Suprapubic skin (tissue), 4 donors: ENCODE data around the gene IGFBP5. TPM values are rescaled to one million over a fixed set of nuclear protein-coding genes. Genes with fewer than 3 reads are reported as not detected.

Source experiments
- DNase-seq, 2 donors: peaks; one replicate each; pipeline ENCODE4 v3.0.0-alpha.2; 2019; ENCODE audit warnings: low spot score in 2 of 2
- H3K27ac ChIP-seq: fragments of 200-600 bp; sonication (generic); one replicate; pipeline ENCODE4 v1.5.1; 2019
- H3K27me3 ChIP-seq: fragments of 200-600 bp; sonication (generic); one replicate; pipeline ENCODE4 v1.5.1; 2019
- H3K36me3 ChIP-seq: fragments of 200-600 bp; sonication (generic); one replicate; pipeline ENCODE4 v1.5.1; 2019
- H3K4me1 ChIP-seq: fragments of 200-600 bp; sonication (generic); one replicate; pipeline ENCODE4 v1.5.1; 2019
- H3K4me3 ChIP-seq: fragments of 200-600 bp; sonication (generic); one replicate; pipeline ENCODE4 v1.5.1; 2019; ENCODE audit warnings: mild to moderate bottlenecking
- H3K9me3 ChIP-seq: fragments of 200-600 bp; sonication (generic); one replicate; pipeline ENCODE4 v1.5.1; 2019
- EP300 ChIP-seq: sonication (generic); formaldehyde crosslinking; IDR thresholded peaks from one replicate; pipeline ENCODE4 v1.6.1; 2017; ENCODE audit warnings: antibody characterized with exemption
- POLR2A ChIP-seq, 2 donors: fragments of 450-650 bp; IDR thresholded peaks; one replicate each; pipeline ENCODE4 v1.6.1; 2017; ENCODE audit warnings: antibody characterized with exemption in 2 of 2, mild to moderate bottlenecking in 2 of 2, moderate library complexity in 2 of 2
- POLR2AphosphoS5 ChIP-seq, 3 donors: sonication (generic); formaldehyde crosslinking; IDR thresholded peaks; one replicate each; pipeline ENCODE4 v1.6.1; 2017; ENCODE audit warnings: antibody characterized with exemption in 3 of 3
- WGBS: methylation state at CpG from one replicate; pipeline ENCODE4 v1.1.5; 2018; 5-methylcytosine and 5-hydroxymethylcytosine counted together
- total RNA-seq, 4 donors: library from RNA; depleted of rRNA; stranded (reverse); fragments of >200 nt; gene quantifications; one replicate each; pipeline ENCODE4 v1.1.0, GENCODE V29; 2016
- TF ChIP-seq, protein P1 (sequence below), 2 donors: fragments of 200-600 bp in 1 of 2; fragments of 450-650 bp in 1 of 2; sonication (generic) in 1 of 2; IDR thresholded peaks; one replicate each; pipeline ENCODE4 v1.5.1; 2016 to 2019; ENCODE audit warnings: antibody characterized with exemption in 2 of 2, mild to moderate bottlenecking in 1 of 2, moderate library complexity in 1 of 2

IGFBP5 gene
- total RNA-seq, 4 donors from 2014 or later = 79.1 to 424 (median 163) TPM

DNA sequence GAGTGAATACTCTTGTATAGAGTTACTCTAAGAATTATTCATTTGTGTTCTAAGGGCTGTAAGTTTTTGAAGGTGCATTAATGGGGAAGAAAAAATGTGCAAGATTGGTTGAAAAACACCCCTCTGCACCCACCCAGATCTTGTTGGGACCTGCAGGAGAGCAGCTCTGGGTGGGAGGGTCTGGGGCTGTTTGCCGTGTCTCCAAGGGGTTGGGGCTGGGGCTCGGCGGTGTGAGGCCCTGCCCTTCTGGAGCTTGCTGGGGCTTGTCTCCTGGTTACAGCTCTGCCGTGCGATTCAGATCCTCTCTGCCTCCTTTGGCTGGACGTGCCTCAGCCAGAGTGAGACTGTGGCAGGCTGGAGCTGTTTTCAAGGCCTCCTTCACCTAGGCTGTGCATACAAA, 36.1 kb downstream of the IGFBP5 start:
- Histone ChIP-seq H3K27me3 (no peaks in the 10 kb centered on the region), H3K27ac (no peak overlapping the region), H3K4me1 (peaks cover 18% of the 10 kb centered on the region), H3K9me3 (no peaks in the 10 kb centered on the region), H3K4me3 (no peak overlapping the region), H3K36me3 (no peaks in the 10 kb centered on the region)
- WGBS = 22% methylated on average over 4 of the region's 6 CpGs
- TF ChIP-seq POLR2A (IDR thresholded peaks at IDR 0.05) (no peak), EP300 (no peak), POLR2AphosphoS5 (IDR thresholded peaks at IDR 0.05) (no peak)
- TF ChIP-seq, protein P1, sequence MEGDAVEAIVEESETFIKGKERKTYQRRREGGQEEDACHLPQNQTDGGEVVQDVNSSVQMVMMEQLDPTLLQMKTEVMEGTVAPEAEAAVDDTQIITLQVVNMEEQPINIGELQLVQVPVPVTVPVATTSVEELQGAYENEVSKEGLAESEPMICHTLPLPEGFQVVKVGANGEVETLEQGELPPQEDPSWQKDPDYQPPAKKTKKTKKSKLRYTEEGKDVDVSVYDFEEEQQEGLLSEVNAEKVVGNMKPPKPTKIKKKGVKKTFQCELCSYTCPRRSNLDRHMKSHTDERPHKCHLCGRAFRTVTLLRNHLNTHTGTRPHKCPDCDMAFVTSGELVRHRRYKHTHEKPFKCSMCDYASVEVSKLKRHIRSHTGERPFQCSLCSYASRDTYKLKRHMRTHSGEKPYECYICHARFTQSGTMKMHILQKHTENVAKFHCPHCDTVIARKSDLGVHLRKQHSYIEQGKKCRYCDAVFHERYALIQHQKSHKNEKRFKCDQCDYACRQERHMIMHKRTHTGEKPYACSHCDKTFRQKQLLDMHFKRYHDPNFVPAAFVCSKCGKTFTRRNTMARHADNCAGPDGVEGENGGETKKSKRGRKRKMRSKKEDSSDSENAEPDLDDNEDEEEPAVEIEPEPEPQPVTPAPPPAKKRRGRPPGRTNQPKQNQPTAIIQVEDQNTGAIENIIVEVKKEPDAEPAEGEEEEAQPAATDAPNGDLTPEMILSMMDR (IDR thresholded peaks at IDR 0.05) = no peak
- no peak for DNase-seq

GRCh38 chr2:216658757-216659156, 36.6 kb downstream of the IGFBP5 start:
- TF ChIP-seq POLR2AphosphoS5 (IDR thresholded peaks at IDR 0.05) (no peak), EP300 (no peak), POLR2A (IDR thresholded peaks at IDR 0.05) (no peak)
- TF ChIP-seq, protein P1 (IDR thresholded peaks at IDR 0.05) = no peak
- no peaks in the 10 kb centered on the region for H3K36me3 ChIP-seq
- H3K9me3 ChIP-seq = no peaks in the 10 kb centered on the region
- no peak overlapping the region for H3K4me3 ChIP-seq
- H3K27ac ChIP-seq = no peak overlapping the region
- peaks cover 18% of the 10 kb centered on the region for H3K4me1 ChIP-seq
- no peaks in the 10 kb centered on the region for H3K27me3 ChIP-seq
- DNase-seq = no peak
- WGBS = 56% methylated on average over 6 of the region's 6 CpGs

DNA sequence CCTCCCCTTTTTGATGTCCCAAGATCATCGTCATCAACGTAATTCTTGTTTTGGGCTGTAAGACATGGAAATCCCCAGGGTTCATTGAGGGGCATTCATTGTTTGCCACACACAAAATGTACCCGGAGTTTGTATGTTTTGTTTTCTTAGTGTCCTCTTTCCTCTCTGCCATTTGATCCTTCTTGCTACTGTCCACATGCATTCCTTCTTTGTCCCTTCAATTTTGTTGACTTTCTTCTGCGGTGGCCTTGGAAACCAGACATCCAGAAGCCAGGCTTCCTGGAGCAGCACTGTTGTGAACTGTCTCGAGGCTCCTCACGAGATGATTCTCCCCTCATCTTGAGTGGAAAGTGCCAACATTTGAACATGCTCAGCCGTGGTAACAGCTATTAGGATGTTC, 37.4 kb downstream of the IGFBP5 start:
- 76% methylated on average over 7 of the region's 7 CpGs for WGBS

GRCh38 chr2:216657086-216657855, 38.1 kb downstream of the IGFBP5 start:
- H3K27ac ChIP-seq = no peak overlapping the region
- peaks cover 18% of the 10 kb centered on the region for H3K4me1 ChIP-seq
- no peaks in the 10 kb centered on the region for H3K27me3 ChIP-seq
- 86% methylated on average over 12 of the region's 16 CpGs for WGBS
- H3K4me3 ChIP-seq = no peak overlapping the region
- no peaks in the 10 kb centered on the region for H3K36me3 ChIP-seq
- no peak for TF ChIP-seq POLR2A (IDR thresholded peaks at IDR 0.05)
- no peaks in the 10 kb centered on the region for H3K9me3 ChIP-seq
- no peak for DNase-seq

More for the DNA sequence above, 37.4 kb downstream of the IGFBP5 start:
- peaks cover 18% of the 10 kb centered on the region for H3K4me1 ChIP-seq
- H3K27me3 ChIP-seq = no peaks in the 10 kb centered on the region
- DNase-seq = no peak
- TF ChIP-seq EP300 = no peak
- TF ChIP-seq, protein P1 (IDR thresholded peaks at IDR 0.05) = no peak
- no peak for TF ChIP-seq POLR2A (IDR thresholded peaks at IDR 0.05)
- TF ChIP-seq POLR2AphosphoS5 (IDR thresholded peaks at IDR 0.05) = no peak
- H3K4me3 ChIP-seq = no peak overlapping the region
- no peak overlapping the region for H3K27ac ChIP-seq
- H3K36me3 ChIP-seq = no peaks in the 10 kb centered on the region
- no peaks in the 10 kb centered on the region for H3K9me3 ChIP-seq

DNA sequence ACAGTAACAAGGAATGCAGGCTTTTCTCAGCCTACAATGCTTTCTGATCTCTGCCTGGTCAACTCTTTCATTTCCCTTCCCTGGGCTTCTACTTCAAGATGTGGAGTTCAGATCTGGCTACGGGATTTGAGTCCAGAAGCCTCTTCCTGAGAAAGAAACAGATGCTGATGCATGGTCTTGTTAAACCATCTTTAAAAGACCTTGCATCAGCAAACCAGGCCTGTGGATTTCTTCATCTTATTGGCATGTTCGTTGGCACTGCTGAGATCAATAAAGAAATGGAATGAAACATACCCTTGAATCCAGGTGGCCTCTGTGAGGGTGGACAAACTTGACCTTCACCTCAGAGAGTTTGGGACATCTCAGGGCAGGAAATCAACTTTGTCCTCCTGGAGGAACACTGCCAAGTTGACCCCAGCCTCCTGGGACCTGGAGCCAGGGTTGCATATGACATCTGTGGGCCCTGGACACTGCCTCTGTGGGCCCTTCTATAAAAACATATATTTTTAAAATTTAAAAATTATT, 40.8 kb downstream of the IGFBP5 start:
- Histone ChIP-seq H3K36me3 (no peaks in the 10 kb centered on the region), H3K9me3 (no peaks in the 10 kb centered on the region), H3K27me3 (no peaks in the 10 kb centered on the region), H3K4me3 (no peak overlapping the region), H3K27ac (no peak overlapping the region), H3K4me1 (peaks cover 9% of the 10 kb centered on the region)
- TF ChIP-seq, protein P1 (IDR thresholded peaks at IDR 0.05) = no peak
- TF ChIP-seq EP300 (no peak), POLR2A (IDR thresholded peaks at IDR 0.05) (no peak), POLR2AphosphoS5 (IDR thresholded peaks at IDR 0.05) (no peak)
- WGBS = 77% methylated on average over 2 of the region's 2 CpGs
- no peak for DNase-seq
